Body of pancreas (tissue), 4 donors: ENCODE measurements around the gene ZC2HC1B. TPM values are rescaled to one million over a fixed set of nuclear protein-coding genes. Genes with fewer than 3 reads are reported as not detected.

ENCODE experiments used
- ATAC-seq: fragments of 150-250 bp; one replicate; pipeline ENCODE4 v1.9.1; 2016
- DNase-seq, 4 donors: peaks; one replicate each; pipeline ENCODE4 v3.0.0-alpha.2; 2019
- H3K27ac ChIP-seq, 4 donors: fragments of 200-600 bp; sonication (generic); 1 replicate in 3 of 4; 2 replicates in 1 of 4; pipeline versions ENCODE4 v1.5.1 to v1.6.1; 2016 to 2019; ENCODE audit warnings: mild to moderate bottlenecking in 1 of 4, mixed read lengths in 1 of 4, moderate library complexity in 1 of 4
- H3K27me3 ChIP-seq, 2 donors: fragments of 200-600 bp; sonication (generic); one replicate each; pipeline ENCODE4 v1.6.0; 2016; ENCODE audit warnings: mild to moderate bottlenecking in 1 of 2
- H3K36me3 ChIP-seq, 2 donors: fragments of 200-600 bp; sonication (generic); replicated peaks in 1 of 2; 2 replicates each; pipeline ENCODE4 v1.5.1; 2016; ENCODE audit warnings: low read depth in 2 of 2; ENCODE audit not compliant: insufficient read depth in 1 of 2
- H3K4me1 ChIP-seq: fragments of 200-600 bp; sonication (generic); one replicate; pipeline ENCODE4 v1.6.0; 2016
- H3K4me3 ChIP-seq, 2 donors: fragments of 200-600 bp; sonication (generic); 1 replicate in 1 of 2; 2 replicates in 1 of 2; pipeline ENCODE4 v1.5.1; 2016 to 2019
- H3K9me3 ChIP-seq, 3 donors: fragments of 200-600 bp; sonication (generic); 1 replicate in 2 of 3; 2 replicates in 1 of 3; pipeline ENCODE4 v1.5.1; 2016
- POLR2A ChIP-seq, 3 donors: fragments of 450-650 bp; IDR thresholded peaks; one replicate each; pipeline ENCODE4 v1.6.1; 2016; ENCODE audit warnings: antibody characterized with exemption in 3 of 3, mild to moderate bottlenecking in 2 of 3
- WGBS, 2 donors: methylation state at CpG; one replicate each; pipeline ENCODE4 v1.1.5; 2017; 5-methylcytosine and 5-hydroxymethylcytosine counted together
- intact Hi-C: fragments of 100-400 bp; cut with DNase I; formaldehyde crosslinking; loops from one replicate; pipeline ENCODE4 v1.15.1; 2023
- total RNA-seq, 2 donors: library from RNA; depleted of rRNA; stranded (reverse); fragments of >200 nt; gene quantifications; one replicate each; pipeline ENCODE4 v1.1.0, GENCODE V29; 2016
- TF ChIP-seq, protein P1 (sequence below), 7 experiments: fragments of 450-650 bp in 4 of 7; fragments of 200-600 bp in 3 of 7; sonication (generic) in 3 of 7; IDR thresholded peaks; one replicate each; pipeline ENCODE4 v1.5.1; 2016 to 2019; ENCODE audit warnings: antibody characterized with exemption in 7 of 7

The ZC2HC1B gene
- total RNA-seq, 2 donors from 2014 or later: not detected

DNA sequence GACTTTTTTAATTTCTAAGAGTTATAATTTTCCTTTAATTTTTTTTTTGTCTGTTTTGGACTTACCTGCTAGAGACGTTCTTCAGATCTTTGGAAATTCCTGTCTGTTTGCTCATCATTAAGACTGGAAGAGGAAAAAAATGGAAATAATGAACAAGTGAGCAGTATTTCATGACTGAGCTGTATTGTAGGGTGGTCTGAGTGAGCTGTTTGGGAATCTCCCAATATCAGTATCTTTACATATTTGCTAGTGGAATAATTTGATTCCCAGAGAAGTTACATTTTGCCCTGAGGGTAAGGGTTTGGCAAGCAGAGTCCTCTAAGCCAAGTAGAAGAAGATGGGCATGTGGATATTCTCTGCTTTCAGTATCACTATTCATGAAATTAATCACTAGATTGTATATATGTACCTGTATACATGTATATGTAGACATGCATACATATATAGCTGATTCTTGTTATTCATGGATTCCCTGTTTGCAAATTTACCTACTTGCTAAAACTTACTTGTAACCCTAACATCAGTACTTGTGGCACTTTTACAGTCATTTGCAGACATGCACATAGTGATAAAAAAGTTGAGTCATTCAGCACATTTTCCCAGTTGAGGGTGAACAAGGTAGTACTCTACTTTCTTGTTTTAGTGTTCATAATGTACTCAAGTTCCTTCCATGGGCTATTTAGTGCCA is 13.5 kb downstream of the ZC2HC1B start:
- no peak for ATAC-seq

DNA sequence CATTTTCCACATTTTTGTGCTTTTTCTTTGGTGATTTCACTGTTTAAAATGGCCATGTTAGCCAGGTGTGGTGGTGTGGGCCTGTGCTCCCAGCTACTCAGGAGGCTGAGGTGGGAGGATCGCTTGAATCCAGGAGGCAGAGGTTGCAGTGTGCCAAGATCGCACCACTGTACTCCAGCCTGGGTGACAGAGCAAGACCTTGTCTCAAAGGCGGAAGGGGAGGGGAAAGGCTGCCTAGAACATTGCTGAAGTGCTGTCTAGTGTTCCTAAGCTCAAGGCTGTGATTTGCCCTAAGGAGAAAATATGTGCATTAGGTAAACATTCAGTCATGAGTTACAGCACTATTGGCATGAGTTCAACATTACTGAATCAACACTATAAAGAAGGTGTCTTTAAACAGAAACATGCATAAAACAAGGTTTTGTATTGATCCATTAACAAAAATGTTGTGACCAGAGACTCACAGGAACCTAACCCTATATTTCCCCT is 14.0 kb downstream of the ZC2HC1B start:
- Histone ChIP-seq H3K27ac (no peak overlapping the region), H3K4me3 (no peak overlapping the region), H3K27me3 (no peaks in the 10 kb centered on the region), H3K36me3 (no peaks in the 10 kb centered on the region), H3K4me1 (no peaks in the 10 kb centered on the region), H3K9me3 (no peaks in the 10 kb centered on the region)
- WGBS, 2 donors: 86 to 100% methylated on average over 1 to 2 of the region's 3 CpGs
- intact Hi-C loops: no loop called here
- no peak for DNase-seq
- no peak for TF ChIP-seq POLR2A (IDR thresholded peaks at IDR 0.05)
- TF ChIP-seq, protein P1, sequence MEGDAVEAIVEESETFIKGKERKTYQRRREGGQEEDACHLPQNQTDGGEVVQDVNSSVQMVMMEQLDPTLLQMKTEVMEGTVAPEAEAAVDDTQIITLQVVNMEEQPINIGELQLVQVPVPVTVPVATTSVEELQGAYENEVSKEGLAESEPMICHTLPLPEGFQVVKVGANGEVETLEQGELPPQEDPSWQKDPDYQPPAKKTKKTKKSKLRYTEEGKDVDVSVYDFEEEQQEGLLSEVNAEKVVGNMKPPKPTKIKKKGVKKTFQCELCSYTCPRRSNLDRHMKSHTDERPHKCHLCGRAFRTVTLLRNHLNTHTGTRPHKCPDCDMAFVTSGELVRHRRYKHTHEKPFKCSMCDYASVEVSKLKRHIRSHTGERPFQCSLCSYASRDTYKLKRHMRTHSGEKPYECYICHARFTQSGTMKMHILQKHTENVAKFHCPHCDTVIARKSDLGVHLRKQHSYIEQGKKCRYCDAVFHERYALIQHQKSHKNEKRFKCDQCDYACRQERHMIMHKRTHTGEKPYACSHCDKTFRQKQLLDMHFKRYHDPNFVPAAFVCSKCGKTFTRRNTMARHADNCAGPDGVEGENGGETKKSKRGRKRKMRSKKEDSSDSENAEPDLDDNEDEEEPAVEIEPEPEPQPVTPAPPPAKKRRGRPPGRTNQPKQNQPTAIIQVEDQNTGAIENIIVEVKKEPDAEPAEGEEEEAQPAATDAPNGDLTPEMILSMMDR (IDR thresholded peaks at IDR 0.05): no peak
- no peak for ATAC-seq

More for the DNA sequence above, 13.5 kb downstream of the ZC2HC1B start:
- intact Hi-C loops: no loop called here
- no peak overlapping the region for H3K27ac ChIP-seq
- no peaks in the 10 kb centered on the region for H3K27me3 ChIP-seq
- 82 to 100% methylated on average over 1 of the region's 1 CpG for WGBS, 2 donors
- H3K9me3 ChIP-seq: no peaks in the 10 kb centered on the region
- no peaks in the 10 kb centered on the region for H3K36me3 ChIP-seq
- no peak for DNase-seq
- TF ChIP-seq, protein P1 (IDR thresholded peaks at IDR 0.05): no peak
- no peak for TF ChIP-seq POLR2A (IDR thresholded peaks at IDR 0.05)
- no peaks in the 10 kb centered on the region for H3K4me1 ChIP-seq
- H3K4me3 ChIP-seq: no peak overlapping the region

DNA sequence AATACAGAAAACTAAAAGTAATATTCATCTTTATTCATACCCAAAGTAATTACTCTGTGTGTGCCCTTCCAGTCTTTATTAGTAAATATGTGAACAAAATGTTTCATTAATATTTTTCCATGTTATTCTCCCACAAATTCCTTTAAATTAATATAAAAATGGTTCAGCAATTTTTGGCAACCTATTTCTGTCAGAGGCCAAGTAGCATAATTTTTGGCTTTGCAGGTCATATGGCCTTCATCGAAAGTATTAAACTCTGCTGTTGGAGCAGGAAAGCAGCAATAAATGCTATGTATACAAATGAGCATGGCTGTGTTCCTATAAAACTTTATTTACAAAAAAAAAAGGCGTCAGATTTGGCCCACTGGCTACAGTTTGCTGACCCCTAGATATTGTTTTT is 16.1 kb downstream of the ZC2HC1B start:
- H3K27me3 ChIP-seq: no peaks in the 10 kb centered on the region
- no peaks in the 10 kb centered on the region for H3K4me1 ChIP-seq
- WGBS, 2 donors: 74 to 87% methylated on average over 2 of the region's 2 CpGs
- TF ChIP-seq, protein P1 (IDR thresholded peaks at IDR 0.05): no peak
- no peak for TF ChIP-seq POLR2A (IDR thresholded peaks at IDR 0.05)
- no peak overlapping the region for H3K4me3 ChIP-seq
- ATAC-seq (no peak), DNase-seq (no peak)
- H3K36me3 ChIP-seq: no peaks in the 10 kb centered on the region
- no peaks in the 10 kb centered on the region for H3K9me3 ChIP-seq
- intact Hi-C loops: no loop called here
- no peak overlapping the region for H3K27ac ChIP-seq

DNA sequence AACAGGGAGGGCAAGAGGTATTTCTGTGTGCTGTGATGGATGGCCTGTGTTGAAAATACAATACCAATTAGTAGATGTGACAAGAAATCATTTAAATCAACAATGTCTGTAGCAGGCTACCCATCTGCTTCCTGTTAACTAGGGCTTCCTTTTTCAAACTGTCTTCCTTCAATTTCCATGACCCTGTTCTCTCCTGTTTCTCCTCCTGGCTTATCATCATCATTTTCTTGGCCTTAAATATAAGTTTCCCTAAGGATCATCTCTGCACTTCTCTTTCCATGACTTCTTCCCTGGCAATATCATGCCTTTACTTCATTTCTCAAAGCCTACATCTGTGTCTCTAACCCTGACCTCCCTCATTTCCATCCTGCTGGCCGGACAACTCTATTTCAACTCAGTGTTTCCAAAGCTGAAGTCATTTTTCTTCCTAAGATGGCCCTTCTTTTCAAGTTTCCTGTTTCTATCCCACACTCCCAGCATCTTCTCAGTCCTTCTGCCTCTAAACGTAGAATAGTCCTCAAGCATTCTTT is 18.2 kb downstream of the ZC2HC1B start:
- intact Hi-C loops: no loop called here
- Histone ChIP-seq H3K4me1 (no peaks in the 10 kb centered on the region), H3K4me3 (no peak overlapping the region), H3K9me3 (no peaks in the 10 kb centered on the region), H3K36me3 (no peaks in the 10 kb centered on the region), H3K27ac (no peak overlapping the region), H3K27me3 (no peaks in the 10 kb centered on the region)
- no peak for DNase-seq
- ATAC-seq: no peak
- WGBS, 2 donors: 66 to 71% methylated on average over 2 of the region's 2 CpGs
- TF ChIP-seq, protein P1 (IDR thresholded peaks at IDR 0.05): no peak
- TF ChIP-seq POLR2A (IDR thresholded peaks at IDR 0.05): no peak
